ENCODE data around the gene MSI2. TPM values are rescaled to one million over a fixed set of nuclear protein-coding genes. Genes with fewer than 3 reads are reported as not detected.

MSI2 gene
- total and polyA plus RNA-seq, 2 experiments from 2014 or later = 4.3 to 17.9 TPM

DNA sequence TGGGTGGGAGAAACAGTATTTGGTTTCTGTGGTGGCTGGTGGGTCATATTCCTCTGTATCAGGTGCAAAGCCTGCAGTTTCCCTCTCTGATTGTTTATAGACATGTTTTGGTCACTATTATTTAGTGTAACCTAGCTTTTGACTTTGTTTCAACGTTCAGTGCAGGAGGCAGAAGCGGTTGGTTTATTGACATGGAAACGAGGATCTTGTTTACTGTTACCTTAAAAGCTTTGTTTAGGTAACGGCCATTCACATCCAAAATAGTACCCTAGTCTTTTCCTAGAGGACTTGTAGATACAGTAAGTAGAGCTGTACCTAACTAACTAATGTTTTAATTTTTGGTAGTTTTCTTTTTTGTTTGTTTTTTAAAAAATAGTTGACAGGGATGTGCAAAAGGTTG is 3.5 kb downstream of the MSI2 start:
- Histone ChIP-seq H2AFZ (no peak overlapping the region), H3K27ac (no peak overlapping the region), H3K9me2 (ENCODE audit: insufficient read depth) (no peaks in the 10 kb centered on the region), H3F3A (ENCODE audit: insufficient read depth) (peaks cover 3% of the 10 kb centered on the region; the same call in 1 of the 2 replicates), H3K4me1 (ENCODE audit: insufficient read depth) (no peaks in the 10 kb centered on the region), H3K27me3 (replicated peaks; ENCODE audit: insufficient read depth) (no peaks in the 10 kb centered on the region), H3K4me3 (no peak overlapping the region), H3K79me2 (ENCODE audit: insufficient read depth) (peaks cover 14% of the 10 kb centered on the region; the same call in 1 of the 2 replicates), H3K9ac (no peak overlapping the region), H3K36me3 (ENCODE audit: low read depth) (no peaks in the 10 kb centered on the region), H3K9me3 (ENCODE audit: low read depth) (no peaks in the 10 kb centered on the region), H3K4me2 (ENCODE audit: unreplicated experiment) (no peak overlapping the region), H4K20me1 (ENCODE audit: insufficient read depth) (no peaks in the 10 kb centered on the region)
- DNase-seq = no peak
- TF ChIP-seq EZH2 (IDR thresholded peaks at IDR 0.05; ENCODE audit: insufficient read depth, poor library complexity, severe bottlenecking) = no peak
- TF ChIP-seq EZH2phosphoT487 (IDR thresholded peaks at IDR 0.05; ENCODE audit: insufficient read depth, low read depth) = no peak
- in situ Hi-C loops (cut with MboI) = no loop called here
- 95% methylated on average over 4 of the region's 4 CpGs for WGBS, 2 experiments (ENCODE audit: low coverage in 1 of 2, low lambda C conversion rate in 2 of 2, missing lambda C conversion rate in 2 of 2)

DNA sequence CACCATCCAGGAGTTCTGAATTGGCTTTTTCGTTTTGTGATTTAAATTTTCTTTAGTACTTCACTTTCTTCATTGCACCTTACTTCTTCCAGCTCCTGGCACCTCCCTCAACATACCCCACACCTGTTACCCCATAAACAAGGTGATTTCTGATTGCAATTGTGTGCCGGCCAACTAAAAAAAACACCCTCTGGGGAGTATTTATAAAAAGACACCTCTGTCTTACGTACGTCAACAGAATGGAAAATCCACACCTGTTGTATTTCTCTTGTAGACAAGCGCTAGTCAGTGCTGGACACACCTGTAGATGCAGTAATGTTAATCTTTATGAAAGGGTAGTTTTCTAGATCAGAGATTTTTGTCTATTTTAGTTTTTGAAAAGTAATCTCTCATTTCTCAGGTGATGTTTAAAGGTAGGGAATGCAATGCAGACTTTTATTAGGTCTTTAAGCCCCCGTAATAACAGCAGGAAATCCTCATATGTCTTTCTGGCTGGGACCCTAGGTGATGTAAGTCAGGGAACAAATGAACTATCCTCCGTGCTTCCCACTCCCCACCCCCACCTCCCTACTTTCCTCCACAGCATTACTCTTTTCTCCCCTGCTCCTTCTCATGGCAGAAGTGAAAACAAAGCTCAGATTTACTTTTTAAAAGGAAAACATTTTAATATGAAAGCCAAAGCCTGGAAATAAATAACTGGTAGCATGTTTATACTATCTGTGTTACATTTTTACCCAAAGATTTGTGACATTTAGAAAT is 4.2 kb downstream of the MSI2 start:
- Histone ChIP-seq H2AFZ (no peak overlapping the region), H3K9me2 (ENCODE audit: insufficient read depth) (no peaks in the 10 kb centered on the region), H3K79me2 (ENCODE audit: insufficient read depth) (peaks cover 14% of the 10 kb centered on the region; the same call in 1 of the 2 replicates), H3K27me3 (replicated peaks; ENCODE audit: insufficient read depth) (no peaks in the 10 kb centered on the region), H3K9me3 (ENCODE audit: low read depth) (no peaks in the 10 kb centered on the region), H3K4me2 (ENCODE audit: unreplicated experiment) (no peak overlapping the region), H3K4me1 (ENCODE audit: insufficient read depth) (no peaks in the 10 kb centered on the region), H3K4me3 (no peak overlapping the region), H3K9ac (no peak overlapping the region), H3K27ac (no peak overlapping the region), H4K20me1 (ENCODE audit: insufficient read depth) (no peaks in the 10 kb centered on the region), H3K36me3 (ENCODE audit: low read depth) (no peaks in the 10 kb centered on the region), H3F3A (ENCODE audit: insufficient read depth) (no peaks in the 10 kb centered on the region)
- 90% methylated on average over 7 of the region's 7 CpGs for WGBS, 2 experiments (ENCODE audit: low coverage in 1 of 2, low lambda C conversion rate in 2 of 2, missing lambda C conversion rate in 2 of 2)
- DNase-seq = no peak
- TF ChIP-seq EZH2phosphoT487 (IDR thresholded peaks at IDR 0.05; ENCODE audit: insufficient read depth, low read depth) (no peak), EZH2 (IDR thresholded peaks at IDR 0.05; ENCODE audit: insufficient read depth, poor library complexity, severe bottlenecking) (no peak)
- in situ Hi-C loops (cut with MboI) = no loop called here

DNA sequence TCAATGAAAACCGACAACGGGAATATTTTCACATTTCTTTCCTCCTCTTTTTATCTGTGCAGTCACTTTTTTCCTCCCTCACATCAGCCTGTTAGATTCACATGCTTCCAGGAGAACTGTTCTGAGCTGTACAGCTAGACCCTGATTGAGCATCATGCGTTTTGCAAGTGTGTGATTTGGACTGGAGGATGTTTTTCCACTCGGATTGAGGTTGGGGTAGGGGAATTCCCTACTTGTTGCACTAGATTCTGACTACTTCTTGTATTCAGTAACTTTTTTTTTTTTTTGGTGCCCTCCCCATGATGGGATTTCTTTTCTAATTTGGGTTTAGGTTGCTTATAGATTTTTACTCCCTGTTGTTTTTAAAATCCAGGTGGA is 4.8 kb downstream of the MSI2 start:
- WGBS, 2 experiments (ENCODE audit: low coverage in 1 of 2, low lambda C conversion rate in 2 of 2, missing lambda C conversion rate in 2 of 2) = 91 to 93% methylated on average over 4 of the region's 4 CpGs
- Histone ChIP-seq H3K27ac (no peak overlapping the region), H3K4me1 (ENCODE audit: insufficient read depth) (no peaks in the 10 kb centered on the region), H3K9me3 (ENCODE audit: low read depth) (no peaks in the 10 kb centered on the region), H3K4me3 (no peak overlapping the region), H3K79me2 (ENCODE audit: insufficient read depth) (peaks cover 14% of the 10 kb centered on the region; the same call in 1 of the 2 replicates), H3K27me3 (replicated peaks; ENCODE audit: insufficient read depth) (no peaks in the 10 kb centered on the region), H2AFZ (no peak overlapping the region), H3F3A (ENCODE audit: insufficient read depth) (no peaks in the 10 kb centered on the region), H3K9me2 (ENCODE audit: insufficient read depth) (no peaks in the 10 kb centered on the region), H4K20me1 (ENCODE audit: insufficient read depth) (no peaks in the 10 kb centered on the region), H3K4me2 (ENCODE audit: unreplicated experiment) (no peak overlapping the region), H3K36me3 (ENCODE audit: low read depth) (no peaks in the 10 kb centered on the region), H3K9ac (no peak overlapping the region)
- TF ChIP-seq EZH2 (IDR thresholded peaks at IDR 0.05; ENCODE audit: insufficient read depth, poor library complexity, severe bottlenecking) (no peak), EZH2phosphoT487 (IDR thresholded peaks at IDR 0.05; ENCODE audit: insufficient read depth, low read depth) (no peak)
- in situ Hi-C loops (cut with MboI) = no loop called here
- no peak for DNase-seq

DNA sequence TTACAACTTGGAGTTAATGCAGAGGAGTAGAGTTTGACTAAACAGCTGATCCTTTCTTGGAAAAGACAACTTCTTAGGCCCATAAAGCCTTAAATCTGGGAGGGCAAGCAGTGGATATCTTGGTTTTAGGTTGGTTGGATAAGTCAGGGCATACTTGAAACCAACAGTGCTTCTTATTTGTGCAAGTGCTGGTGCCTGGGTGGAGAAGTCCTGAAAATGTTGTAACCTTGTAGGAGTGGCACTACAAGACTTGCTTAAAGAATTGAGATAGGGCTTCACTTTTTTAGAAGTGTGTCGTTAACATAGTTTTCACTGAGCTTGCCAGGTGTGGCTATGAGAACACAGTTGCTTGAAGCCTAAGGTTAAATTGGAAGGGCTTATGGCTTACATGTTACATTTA is 6.2 kb downstream of the MSI2 start:
- Histone ChIP-seq H3K9me3 (ENCODE audit: low read depth) (no peaks in the 10 kb centered on the region), H2AFZ (no peak overlapping the region), H3K27me3 (replicated peaks; ENCODE audit: insufficient read depth) (no peaks in the 10 kb centered on the region), H3K4me2 (ENCODE audit: unreplicated experiment) (no peak overlapping the region), H3K79me2 (ENCODE audit: insufficient read depth) (peaks cover 12% of the 10 kb centered on the region; the same call in 1 of the 2 replicates), H3K27ac (no peak overlapping the region), H3F3A (ENCODE audit: insufficient read depth) (no peaks in the 10 kb centered on the region), H3K9ac (no peak overlapping the region), H3K4me3 (no peak overlapping the region), H3K9me2 (ENCODE audit: insufficient read depth) (no peaks in the 10 kb centered on the region), H3K4me1 (ENCODE audit: insufficient read depth) (no peaks in the 10 kb centered on the region), H4K20me1 (ENCODE audit: insufficient read depth) (no peaks in the 10 kb centered on the region), H3K36me3 (ENCODE audit: low read depth) (no peaks in the 10 kb centered on the region)
- WGBS, 2 experiments (ENCODE audit: low coverage in 1 of 2, low lambda C conversion rate in 2 of 2, missing lambda C conversion rate in 2 of 2) = 100% methylated on average over 1 of the region's 1 CpG
- no peak for TF ChIP-seq EZH2phosphoT487 (IDR thresholded peaks at IDR 0.05; ENCODE audit: insufficient read depth, low read depth)
- no peak for TF ChIP-seq EZH2 (IDR thresholded peaks at IDR 0.05; ENCODE audit: insufficient read depth, poor library complexity, severe bottlenecking)
- no peak for DNase-seq
- in situ Hi-C loops (cut with MboI) = no loop called here

All from GM23248 (cell line).